Measurements from ENCODE around the gene PLD5.

The PLD5 gene

DNA sequence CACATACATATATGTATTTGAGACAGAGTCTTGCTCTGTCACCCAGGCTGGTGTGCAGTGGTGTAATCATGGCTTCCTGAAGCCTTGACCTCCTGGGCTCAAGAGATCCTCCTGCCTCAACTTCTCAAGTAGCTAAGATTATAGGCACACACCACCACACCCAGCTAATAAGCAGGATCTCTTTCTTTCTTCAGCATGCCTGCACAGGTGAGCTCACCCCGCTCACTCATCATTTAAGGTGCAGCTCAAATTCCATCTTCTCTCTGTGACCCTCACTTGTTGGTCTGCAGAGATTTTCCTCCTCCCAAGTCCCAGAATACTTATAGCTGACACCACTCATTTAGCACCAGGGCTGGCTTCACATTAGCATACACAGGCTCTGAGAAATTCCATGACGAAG lies 316.5 kb downstream of the PLD5 start:
- TF ChIP-seq, protein P1, sequence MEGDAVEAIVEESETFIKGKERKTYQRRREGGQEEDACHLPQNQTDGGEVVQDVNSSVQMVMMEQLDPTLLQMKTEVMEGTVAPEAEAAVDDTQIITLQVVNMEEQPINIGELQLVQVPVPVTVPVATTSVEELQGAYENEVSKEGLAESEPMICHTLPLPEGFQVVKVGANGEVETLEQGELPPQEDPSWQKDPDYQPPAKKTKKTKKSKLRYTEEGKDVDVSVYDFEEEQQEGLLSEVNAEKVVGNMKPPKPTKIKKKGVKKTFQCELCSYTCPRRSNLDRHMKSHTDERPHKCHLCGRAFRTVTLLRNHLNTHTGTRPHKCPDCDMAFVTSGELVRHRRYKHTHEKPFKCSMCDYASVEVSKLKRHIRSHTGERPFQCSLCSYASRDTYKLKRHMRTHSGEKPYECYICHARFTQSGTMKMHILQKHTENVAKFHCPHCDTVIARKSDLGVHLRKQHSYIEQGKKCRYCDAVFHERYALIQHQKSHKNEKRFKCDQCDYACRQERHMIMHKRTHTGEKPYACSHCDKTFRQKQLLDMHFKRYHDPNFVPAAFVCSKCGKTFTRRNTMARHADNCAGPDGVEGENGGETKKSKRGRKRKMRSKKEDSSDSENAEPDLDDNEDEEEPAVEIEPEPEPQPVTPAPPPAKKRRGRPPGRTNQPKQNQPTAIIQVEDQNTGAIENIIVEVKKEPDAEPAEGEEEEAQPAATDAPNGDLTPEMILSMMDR (IDR thresholded peaks at IDR 0.05; ENCODE audit: low read length) = no peak
- TF ChIP-seq EZH2phosphoT487 (IDR thresholded peaks at IDR 0.05; ENCODE audit: low read length) (no peak), EZH2 (optimal IDR thresholded peaks at IDR 0.05; ENCODE audit: low read depth, low read length) (no peak)
- Histone ChIP-seq H3K4me3 (ENCODE audit: low read length) (no peak overlapping the region), H3K27ac (ENCODE audit: low read length) (no peak overlapping the region), H3K79me2 (ENCODE audit: low read length) (no peaks in the 10 kb centered on the region), H4K20me1 (ENCODE audit: insufficient read depth, low read length) (no peaks in the 10 kb centered on the region), H3K4me2 (ENCODE audit: low read depth, low read length) (no peak overlapping the region), H3F3A (ENCODE audit: insufficient read depth, low read length) (no peaks in the 10 kb centered on the region), H3K36me3 (replicated peaks; ENCODE audit: insufficient read depth, low read length) (no peaks in the 10 kb centered on the region), H3K27me3 (replicated peaks; ENCODE audit: insufficient read depth, low read length) (no peaks in the 10 kb centered on the region), H3K9me3 (replicated peaks; ENCODE audit: insufficient read depth, low read length) (no peaks in the 10 kb centered on the region), H3K9me2 (replicated peaks; ENCODE audit: insufficient read depth, low read length) (no peaks in the 10 kb centered on the region), H3K4me1 (ENCODE audit: low read length) (no peaks in the 10 kb centered on the region), H3K9ac (ENCODE audit: low read length) (no peak overlapping the region), H2AFZ (ENCODE audit: low read length) (no peak overlapping the region)
- DNase-seq = no peak

DNA sequence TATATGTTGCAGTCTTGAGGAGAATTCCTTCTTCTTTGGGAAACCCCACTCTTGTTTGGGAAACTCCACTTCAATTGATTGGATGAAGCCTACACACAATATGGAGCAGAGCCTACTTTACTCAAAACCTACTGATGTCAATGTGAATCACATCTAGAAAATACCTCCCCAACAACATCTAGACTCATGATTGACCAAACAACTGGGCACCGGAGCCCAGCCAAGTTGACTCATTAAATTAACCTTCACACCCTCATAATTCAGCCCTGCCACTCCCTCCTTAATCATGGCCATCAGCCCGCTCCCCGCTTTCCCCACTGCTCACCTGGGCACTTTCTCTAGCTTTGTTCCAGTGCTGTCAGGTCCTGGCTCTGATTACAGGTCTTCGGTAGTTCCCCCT lies 317.5 kb downstream of the PLD5 start:
- no peak for DNase-seq
- no peaks in the 10 kb centered on the region for H3K9me3 ChIP-seq (replicated peaks; ENCODE audit: insufficient read depth, low read length)
- no peaks in the 10 kb centered on the region for H3K9me2 ChIP-seq (replicated peaks; ENCODE audit: insufficient read depth, low read length)
- no peaks in the 10 kb centered on the region for H3K4me1 ChIP-seq (ENCODE audit: low read length)
- H3K36me3 ChIP-seq (replicated peaks; ENCODE audit: insufficient read depth, low read length) = no peaks in the 10 kb centered on the region
- H3K9ac ChIP-seq (ENCODE audit: low read length) = no peak overlapping the region
- H3F3A ChIP-seq (ENCODE audit: insufficient read depth, low read length) = no peaks in the 10 kb centered on the region
- TF ChIP-seq, protein P1 (IDR thresholded peaks at IDR 0.05; ENCODE audit: low read length) = no peak
- no peak for TF ChIP-seq EZH2 (optimal IDR thresholded peaks at IDR 0.05; ENCODE audit: low read depth, low read length)
- no peak overlapping the region for H2AFZ ChIP-seq (ENCODE audit: low read length)
- no peaks in the 10 kb centered on the region for H3K27me3 ChIP-seq (replicated peaks; ENCODE audit: insufficient read depth, low read length)
- no peak overlapping the region for H3K27ac ChIP-seq (ENCODE audit: low read length)
- H4K20me1 ChIP-seq (ENCODE audit: insufficient read depth, low read length) = no peaks in the 10 kb centered on the region
- no peaks in the 10 kb centered on the region for H3K79me2 ChIP-seq (ENCODE audit: low read length)
- H3K4me2 ChIP-seq (ENCODE audit: low read depth, low read length) = no peak overlapping the region
- no peak overlapping the region for H3K4me3 ChIP-seq (ENCODE audit: low read length)

DNA sequence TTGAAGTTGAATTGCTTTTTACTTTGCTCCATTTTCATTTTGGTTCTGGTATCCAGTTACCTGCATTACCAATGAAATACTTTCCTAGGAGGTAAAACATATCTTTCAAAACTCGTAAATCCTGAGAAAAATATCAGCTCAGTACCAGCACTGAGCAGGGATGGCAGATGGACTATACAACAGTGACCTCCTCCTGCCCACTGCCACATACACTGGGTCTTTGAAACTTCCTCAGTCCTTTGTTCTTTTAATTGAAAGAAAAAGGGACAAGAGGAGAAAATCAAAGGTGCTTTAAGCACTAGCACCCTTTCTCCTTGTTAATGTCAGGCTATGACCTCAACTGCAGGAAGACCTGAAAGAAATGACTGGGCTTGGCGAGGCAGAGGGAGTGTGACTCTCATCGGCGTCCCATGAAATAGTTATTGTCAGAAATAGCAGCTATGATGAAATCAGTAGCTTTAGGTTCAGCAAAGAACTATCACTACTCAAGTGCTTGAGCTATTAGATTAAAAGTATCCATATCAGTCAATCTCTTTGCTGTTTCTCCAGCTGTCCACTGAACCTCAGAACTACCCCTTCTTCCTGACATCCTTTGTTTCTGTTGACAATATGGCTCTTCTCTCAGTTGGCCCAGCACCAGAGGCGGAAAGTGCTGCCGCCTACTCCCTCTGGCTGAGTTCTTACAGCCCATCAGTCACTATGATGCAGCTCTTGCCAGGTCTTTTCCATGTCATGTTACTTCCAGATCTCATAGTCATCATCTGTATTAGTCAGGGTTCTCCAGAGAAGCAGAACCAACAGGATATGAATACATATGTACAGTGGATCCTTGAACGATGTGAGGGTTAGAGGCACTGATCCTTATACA lies 318.6 kb downstream of the PLD5 start:
- H3K27ac ChIP-seq (ENCODE audit: low read length) = no peak overlapping the region
- H3K9ac ChIP-seq (ENCODE audit: low read length) = no peak overlapping the region
- TF ChIP-seq, protein P1 (IDR thresholded peaks at IDR 0.05; ENCODE audit: low read length) = no peak
- TF ChIP-seq EZH2 (optimal IDR thresholded peaks at IDR 0.05; ENCODE audit: low read depth, low read length) (no peak), EZH2phosphoT487 (IDR thresholded peaks at IDR 0.05; ENCODE audit: low read length) (no peak)
- DNase-seq = no peak
- H3K4me1 ChIP-seq (ENCODE audit: low read length) = no peaks in the 10 kb centered on the region
- no peaks in the 10 kb centered on the region for H4K20me1 ChIP-seq (ENCODE audit: insufficient read depth, low read length)
- H3K4me2 ChIP-seq (ENCODE audit: low read depth, low read length) = no peak overlapping the region
- H3K4me3 ChIP-seq (ENCODE audit: low read length) = no peak overlapping the region
- H2AFZ ChIP-seq (ENCODE audit: low read length) = no peak overlapping the region
- no peaks in the 10 kb centered on the region for H3K79me2 ChIP-seq (ENCODE audit: low read length)
- no peaks in the 10 kb centered on the region for H3K27me3 ChIP-seq (replicated peaks; ENCODE audit: insufficient read depth, low read length)
- H3K36me3 ChIP-seq (replicated peaks; ENCODE audit: insufficient read depth, low read length) = no peaks in the 10 kb centered on the region
- H3K9me3 ChIP-seq (replicated peaks; ENCODE audit: insufficient read depth, low read length) = no peaks in the 10 kb centered on the region
- no peaks in the 10 kb centered on the region for H3F3A ChIP-seq (ENCODE audit: insufficient read depth, low read length)
- no peaks in the 10 kb centered on the region for H3K9me2 ChIP-seq (replicated peaks; ENCODE audit: insufficient read depth, low read length)

Data from MM.1S (cell line).